Stimulated activated CD4-positive, alpha-beta T cell treated with anti-CD3 and anti-CD28 coated beads, TNF-alpha, amount 100 ng/mL, for 48 hours (primary cell): ENCODE data around the gene ZBTB39.
A peak's percentile ranks its signal among the peaks of the same experiment; 100 is the strongest.
"Not testable (repeated sequence)": the region's sequence is repeated elsewhere in the genome, so short reads cannot be mapped to it uniquely, and the experiment has no call there.

ENCODE experiments used
- DNase-seq, 3 donors: peaks; one replicate each; pipeline ENCODE4 v3.0.0-alpha.2; 2020; ENCODE audit warnings: low read depth in 3 of 3

Gene ZBTB39

DNA sequence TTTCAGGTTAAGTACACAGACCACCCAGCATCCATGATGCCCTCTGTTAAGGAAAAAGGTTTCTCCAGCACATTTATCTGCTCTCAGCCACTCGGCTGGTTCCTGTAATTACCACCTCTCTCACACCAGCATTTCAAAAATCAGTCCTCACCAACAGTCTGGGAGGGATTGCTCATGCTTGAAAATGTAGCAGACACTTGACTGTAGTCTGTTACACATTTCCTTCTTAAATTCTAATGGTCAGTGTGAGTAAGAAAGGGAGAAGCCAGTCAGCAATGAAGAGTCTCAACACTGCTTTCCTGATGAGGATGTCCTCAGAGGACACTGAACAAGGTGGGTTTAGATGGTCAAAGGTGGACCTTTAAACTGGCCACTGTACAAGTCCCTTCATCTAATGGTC is 6.0 kb downstream of the ZBTB39 start:
- no peak for DNase-seq

DNA sequence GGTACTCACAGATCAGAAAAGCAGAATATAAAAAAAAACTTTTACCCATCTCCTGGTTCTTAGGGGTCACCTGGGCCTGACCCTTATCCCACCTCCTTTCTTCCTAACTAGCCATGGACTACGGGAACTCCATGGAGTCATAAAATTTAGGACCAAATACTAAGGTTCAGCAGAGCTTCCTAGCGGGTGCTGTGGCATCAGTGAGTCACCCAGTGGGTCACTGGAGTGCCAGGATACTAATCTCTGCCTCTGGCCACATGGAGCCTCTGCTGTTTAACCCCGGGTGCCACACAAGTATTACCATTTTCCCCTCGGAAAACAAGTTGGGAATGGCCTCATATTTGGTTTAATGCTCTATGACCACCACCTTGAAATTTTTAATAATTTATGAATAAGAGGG is 6.9 kb downstream of the ZBTB39 start:
- no peak for DNase-seq

DNA sequence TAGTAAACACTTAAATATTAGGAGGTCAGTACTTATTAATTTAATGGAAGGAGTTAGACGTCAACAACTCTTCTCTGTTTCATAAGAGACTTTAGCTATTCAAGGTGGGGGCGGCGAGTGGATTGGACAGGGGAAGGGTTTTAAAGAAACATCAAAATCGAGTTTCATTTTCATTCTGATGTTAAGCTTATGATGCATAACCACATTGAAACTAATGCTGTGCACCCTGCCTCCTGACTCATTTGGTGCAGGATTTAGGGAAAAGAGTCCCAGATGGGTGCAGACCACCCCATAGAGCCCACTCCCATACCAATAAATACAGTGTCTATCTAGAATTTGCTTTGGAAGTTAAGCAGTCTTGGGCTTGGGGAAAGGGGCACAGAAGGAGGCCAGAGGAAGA is 7.4 kb downstream of the ZBTB39 start:
- peak; percentile 27 to 63 (median 37) for DNase-seq

DNA sequence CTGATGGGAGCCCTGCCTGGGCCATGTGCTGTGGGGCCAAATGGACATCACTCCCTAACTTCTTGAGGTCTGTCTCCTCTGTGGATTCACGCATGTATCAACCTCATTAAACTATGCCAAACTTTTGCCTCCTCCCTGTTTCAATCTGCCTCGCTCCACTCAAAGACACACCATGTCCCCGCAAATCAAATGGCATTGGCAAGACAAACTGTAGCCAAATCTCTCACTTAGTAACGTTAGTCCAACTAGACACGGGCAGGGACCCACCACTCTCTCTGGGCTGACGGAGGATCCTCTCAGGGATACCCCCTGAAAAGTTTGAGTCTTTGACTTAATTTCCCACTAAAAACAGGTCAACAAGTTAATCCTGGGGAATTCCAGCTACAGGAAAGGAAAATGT is 8.0 kb downstream of the ZBTB39 start:
- no peak for DNase-seq

DNA sequence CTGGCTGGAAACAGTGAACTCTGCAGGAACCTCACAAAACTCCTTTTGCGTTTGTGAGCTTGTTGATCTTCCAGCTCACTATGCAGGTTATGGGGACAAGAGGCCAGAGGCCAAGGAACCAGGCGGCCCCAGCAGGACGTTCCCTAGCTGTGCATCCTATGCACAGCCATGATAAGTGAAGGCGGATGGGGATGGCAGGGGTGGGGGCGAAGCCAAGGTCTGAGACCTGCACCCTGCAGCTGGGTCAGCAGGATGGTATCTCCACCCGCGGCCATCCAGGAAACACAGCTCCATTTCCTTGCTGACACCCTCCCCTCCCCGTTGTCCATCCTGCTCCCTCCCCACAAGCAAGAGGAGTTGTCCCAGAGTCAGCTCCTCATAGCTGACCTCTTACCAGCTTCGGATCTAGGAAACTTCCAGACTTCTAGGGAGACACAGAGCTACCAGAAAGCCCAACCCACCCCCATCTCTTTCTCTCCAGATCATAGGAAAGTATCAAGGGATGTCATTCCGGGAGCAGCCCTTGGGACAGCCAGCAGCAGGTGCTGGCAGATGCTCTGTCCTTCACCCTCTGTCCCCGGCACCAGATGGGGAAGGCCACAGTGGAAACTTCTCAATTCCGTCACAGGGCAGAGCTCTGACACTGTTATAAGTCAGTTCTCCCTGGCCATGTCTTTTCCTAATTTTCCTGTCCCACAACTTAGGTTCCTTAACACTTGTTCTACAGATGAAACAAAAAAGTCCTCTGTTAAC is 9.4 kb downstream of the ZBTB39 start:
- DNase-seq, result no peak

DNA sequence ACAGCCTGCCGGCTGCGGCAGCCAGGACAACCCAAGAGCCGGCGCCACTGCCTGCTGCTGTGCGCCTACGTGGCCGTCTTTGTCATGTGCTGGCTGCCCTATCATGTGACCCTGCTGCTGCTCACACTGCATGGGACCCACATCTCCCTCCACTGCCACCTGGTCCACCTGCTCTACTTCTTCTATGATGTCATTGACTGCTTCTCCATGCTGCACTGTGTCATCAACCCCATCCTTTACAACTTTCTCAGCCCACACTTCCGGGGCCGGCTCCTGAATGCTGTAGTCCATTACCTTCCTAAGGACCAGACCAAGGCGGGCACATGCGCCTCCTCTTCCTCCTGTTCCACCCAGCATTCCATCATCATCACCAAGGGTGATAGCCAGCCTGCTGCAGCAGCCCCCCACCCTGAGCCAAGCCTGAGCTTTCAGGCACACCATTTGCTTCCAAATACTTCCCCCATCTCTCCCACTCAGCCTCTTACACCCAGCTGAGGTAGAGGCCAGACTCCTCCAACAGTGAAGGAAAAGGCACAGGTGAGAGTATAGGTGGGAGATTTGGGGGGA is 10.3 kb downstream of the ZBTB39 start:
- no peak for DNase-seq

DNA sequence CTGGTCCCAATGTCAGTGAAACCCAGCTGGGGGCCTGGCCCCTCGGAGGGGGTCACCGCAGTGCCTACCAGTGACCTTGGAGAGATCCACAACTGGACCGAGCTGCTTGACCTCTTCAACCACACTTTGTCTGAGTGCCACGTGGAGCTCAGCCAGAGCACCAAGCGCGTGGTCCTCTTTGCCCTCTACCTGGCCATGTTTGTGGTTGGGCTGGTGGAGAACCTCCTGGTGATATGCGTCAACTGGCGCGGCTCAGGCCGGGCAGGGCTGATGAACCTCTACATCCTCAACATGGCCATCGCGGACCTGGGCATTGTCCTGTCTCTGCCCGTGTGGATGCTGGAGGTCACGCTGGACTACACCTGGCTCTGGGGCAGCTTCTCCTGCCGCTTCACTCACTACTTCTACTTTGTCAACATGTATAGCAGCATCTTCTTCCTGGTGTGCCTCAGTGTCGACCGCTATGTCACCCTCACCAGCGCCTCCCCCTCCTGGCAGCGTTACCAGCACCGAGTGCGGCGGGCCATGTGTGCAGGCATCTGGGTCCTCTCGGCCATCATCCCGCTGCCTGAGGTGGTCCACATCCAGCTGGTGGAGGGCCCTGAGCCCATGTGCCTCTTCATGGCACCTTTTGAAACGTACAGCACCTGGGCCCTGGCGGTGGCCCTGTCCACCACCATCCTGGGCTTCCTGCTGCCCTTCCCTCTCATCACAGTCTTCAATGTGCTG is 11.0 kb downstream of the ZBTB39 start:
- no peak for DNase-seq

DNA sequence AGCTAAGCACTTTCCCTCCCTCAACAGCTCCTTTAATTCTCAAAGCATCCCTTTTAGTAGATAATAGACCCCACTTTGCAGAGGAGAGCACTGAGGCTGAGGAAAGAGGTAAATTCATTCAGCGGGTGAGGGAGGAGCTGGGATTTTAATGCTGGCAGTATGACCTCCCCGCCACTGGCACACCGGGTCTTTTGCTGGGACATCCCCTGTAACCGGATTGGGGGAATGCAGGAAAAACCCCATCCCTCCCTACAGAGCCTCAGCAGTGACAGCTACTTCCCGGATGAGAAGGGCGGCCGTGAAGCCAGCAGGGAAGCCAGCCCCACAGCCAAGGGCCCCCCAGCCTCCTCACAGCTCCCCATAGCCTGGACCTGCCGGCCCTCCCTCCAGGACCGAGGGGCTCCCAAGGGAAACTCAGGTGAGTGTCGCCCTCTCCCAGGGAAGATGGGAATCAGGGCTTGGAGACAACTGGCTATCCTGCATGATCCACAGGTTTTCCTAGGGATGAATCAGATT is 12.1 kb downstream of the ZBTB39 start:
- DNase-seq, result no peak

DNA sequence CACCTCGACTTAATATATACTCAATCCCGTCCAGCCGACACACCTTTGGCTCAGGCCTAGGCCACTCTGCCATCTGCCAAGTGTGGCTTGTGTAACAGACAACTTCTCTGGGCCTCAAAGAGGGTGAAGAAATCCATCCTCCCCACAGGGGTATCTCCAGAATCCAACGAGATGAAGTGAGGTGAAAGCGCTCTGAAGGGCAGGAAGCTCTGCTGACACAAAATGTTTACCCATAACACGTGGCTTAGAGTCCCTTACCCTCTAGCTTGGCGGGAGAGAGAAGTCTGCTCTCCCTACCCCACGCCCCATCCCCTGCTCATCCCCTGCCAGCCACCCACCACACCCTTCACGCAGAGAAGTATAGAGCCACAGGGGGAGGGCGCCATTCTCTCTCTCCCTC is 13.0 kb downstream of the ZBTB39 start:
- no peak for DNase-seq

DNA sequence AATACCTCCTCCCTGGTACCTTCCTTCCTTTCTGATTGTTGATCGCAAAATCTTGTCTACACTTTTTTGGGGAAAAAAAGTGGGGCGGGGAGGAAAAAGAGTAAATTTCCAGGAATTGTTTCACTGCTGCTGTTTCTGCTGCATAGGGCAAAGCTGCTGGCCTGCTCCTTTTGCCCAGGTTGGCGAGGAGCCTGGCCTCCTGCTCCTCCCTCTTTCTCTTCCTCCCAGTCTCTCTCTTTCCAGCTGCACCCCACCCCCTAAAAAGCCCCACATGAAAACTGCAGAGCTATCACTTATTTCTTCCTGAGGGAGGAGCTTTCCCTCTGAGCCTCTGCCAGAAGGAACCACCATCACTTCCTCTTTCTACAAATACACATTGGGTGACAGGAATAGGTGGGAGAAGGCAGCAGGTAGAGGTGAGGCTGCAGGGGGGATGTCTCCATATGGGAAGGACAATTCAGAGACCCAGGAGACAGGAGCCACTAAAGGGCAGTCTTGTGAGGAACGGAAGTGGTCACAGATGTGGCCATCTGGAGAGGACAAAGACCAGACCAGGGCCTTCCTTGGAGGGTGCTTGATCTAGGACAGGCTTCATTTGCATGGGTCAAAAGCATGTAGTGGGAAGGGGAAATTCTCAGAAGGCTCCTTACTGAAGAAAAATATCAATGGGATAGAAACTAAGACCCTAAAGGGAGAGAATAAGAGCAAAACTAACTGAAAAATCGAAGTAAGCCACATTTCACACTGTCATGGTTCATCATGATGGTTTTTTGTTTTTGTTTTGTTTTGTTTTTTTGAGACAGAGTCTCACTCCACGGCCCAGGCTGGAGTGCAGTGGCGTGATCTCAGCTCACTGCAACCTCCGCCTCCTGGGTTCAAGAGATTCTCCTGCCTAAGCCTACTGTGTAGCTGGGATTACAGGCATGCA is 14.8 kb downstream of the ZBTB39 start:
- DNase-seq, result no peak

DNA sequence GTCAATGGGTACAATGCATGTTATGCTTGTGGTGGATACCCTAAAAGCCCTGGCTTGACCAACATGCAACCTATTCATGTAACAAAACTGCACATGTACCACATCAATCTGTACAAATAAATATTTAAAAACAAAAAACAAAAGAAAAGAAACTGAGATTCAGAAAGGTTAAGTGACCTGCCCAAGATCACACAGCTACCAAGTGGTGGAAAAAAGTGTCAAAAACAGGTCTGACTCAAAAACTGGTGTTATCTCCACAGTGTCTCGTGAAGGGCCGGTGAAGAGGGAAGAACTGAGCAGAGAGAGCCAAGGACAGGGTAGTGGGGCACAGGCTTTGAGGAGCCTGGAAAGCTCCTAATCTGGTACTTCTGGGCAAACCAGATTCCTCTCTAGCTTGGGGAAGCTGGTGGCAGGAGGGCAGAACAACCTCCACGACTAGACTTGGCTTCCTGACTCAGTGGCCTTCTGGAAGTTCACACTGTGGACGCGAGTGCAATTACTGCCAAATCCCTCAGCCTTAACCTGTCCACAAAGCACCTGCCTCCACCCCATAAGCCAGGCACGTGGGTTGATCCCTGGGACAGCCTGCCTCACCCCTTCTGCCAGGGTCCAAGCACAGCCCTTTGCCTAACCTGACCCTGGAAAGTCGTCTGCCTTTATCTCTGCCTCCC is 15.6 kb downstream of the ZBTB39 start:
- DNase-seq, result no peak

DNA sequence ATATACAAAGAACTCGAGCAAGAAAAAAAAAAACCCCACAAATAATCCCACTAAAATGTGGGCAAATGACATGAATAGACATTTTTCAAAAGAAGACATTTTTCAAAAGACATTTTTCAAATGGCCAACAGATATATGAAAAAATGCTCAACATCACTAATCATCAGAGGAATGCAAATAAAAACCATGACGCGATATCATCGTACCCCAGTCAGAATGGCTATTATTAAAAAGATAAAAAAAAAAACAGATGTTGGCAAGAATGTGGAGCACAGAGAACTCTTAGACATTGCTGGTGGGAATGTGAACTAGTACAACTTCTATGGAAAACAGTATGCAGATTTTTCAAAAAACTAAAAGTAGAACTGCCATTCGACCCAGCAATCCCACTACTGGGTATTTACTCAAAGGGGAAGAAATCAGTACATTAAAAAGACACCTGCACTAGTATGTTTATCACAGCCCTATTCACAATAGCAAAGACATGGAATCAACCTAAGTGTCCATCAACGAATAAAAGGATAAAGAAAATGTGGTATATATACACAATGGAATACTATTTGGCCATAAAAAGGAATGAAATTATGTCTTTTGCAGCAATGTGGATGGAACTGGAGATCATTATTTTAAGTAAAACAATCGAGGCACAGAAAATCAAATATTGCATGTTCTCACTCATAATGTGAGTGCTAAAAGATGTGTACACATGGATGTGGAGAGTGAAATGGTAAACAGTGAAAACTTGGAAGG is 16.3 kb downstream of the ZBTB39 start:
- DNase-seq, result no peak

DNA sequence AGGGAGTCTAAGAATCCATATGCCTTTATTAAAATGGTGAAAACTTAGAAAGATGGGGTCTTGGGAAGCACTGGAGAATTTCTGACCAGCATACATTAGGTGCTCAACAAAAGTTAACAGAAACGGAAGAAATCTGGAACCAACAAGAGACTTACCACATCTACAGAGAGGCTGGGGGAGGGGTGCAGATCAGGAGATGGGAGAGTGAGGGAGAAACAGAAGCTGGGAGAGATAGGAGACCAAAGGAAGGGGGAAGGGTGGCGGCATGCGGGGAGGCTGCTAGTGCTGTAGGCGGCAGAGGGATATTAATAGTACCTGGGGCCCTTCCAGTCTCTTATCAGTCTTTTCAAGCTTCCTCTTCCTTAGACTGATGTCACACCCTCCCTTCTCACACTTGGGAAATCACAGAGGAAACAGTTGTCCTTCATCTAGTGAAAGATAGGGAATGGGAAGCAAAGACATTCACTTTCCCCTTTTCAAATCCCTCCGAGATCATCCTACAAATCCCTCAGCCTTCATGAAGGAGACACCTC is 18.1 kb downstream of the ZBTB39 start:
- DNase-seq, result no peak

DNA sequence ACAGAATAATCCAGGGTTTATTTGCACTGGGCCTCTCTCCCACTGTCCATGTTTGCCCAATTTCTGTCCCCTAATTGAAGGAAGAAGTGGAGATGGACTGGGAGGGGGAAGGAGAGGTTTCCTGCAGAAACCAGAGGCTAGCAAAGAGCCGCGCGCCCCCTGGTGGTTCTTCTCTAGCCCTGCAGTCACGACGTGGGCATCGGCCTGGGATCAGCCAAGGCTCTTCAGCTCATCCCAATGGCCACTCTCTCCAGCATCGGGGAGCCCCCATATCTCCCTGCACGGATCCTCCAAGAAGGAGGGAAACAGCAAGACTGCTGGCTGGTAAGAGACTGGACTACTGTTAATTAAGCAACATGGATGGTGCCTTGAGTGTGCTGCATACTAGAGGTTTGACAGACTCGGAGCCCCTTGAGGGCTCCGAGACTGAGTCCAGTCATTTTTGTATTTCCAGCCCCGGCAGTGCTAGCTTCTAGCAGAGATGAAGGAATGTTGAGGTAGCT is 18.7 kb downstream of the ZBTB39 start:
- peak; percentile 44 to 72 (median 68) for DNase-seq

DNA sequence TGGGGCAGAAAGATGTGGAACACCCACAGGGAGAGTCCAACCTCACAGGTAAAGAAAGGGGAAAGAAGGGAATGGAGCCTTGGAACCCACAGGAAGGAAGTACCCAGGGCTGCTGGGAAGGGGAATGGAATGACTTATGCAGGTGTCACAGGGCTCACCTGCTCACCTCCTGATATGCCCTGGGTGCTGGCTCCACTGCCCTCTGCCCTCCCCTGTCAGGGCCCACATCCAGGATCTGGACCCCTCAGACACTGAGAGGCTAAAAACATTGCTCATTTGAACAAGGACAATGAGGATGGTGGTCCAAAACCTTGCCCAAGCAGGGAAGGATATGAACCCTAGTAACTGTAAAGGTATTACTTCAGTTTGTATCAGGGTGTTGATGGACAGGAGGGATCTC is 19.3 kb downstream of the ZBTB39 start:
- DNase-seq, result no peak

DNA sequence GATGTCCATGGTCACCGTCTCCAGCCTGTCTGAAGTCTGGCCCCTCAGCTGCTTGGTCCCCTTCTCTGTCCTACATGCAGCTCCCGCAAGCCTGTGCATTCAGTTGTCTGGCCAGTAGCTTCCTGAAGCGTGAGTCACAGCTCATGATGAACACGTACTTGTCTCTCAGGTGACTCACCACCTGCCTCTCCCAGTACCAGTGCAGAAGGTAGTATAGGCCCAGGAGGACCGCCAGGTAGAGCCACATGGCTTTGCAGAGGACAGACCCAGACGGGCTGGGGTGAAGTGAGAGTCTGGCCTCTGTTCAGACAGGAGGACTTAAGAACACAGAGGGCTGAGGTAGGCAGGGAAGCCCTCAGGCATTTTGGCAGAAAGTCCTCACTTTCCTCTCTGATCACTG is 20.6 kb downstream of the ZBTB39 start:
- not testable (repeated sequence) for DNase-seq

DNA sequence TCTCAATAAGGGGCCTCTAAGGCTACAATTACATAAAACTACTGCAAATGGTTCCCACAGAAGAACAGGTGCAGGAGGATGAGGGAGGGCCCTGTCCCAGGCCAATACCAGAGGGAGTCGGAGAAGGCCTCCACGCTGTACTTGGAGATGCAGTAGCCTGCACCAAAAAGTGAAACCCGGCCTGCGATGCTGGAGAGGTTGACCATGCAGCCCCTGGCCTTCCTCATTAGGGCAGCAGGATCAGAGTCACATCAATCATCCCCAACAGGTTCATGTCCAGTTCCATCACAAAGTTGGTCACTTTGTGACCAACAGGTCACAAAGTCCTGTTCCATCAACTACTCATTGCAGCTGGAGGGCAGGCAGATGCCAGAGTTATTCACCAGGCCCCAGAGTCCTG is 23.0 kb downstream of the ZBTB39 start:
- DNase-seq, result no peak

DNA sequence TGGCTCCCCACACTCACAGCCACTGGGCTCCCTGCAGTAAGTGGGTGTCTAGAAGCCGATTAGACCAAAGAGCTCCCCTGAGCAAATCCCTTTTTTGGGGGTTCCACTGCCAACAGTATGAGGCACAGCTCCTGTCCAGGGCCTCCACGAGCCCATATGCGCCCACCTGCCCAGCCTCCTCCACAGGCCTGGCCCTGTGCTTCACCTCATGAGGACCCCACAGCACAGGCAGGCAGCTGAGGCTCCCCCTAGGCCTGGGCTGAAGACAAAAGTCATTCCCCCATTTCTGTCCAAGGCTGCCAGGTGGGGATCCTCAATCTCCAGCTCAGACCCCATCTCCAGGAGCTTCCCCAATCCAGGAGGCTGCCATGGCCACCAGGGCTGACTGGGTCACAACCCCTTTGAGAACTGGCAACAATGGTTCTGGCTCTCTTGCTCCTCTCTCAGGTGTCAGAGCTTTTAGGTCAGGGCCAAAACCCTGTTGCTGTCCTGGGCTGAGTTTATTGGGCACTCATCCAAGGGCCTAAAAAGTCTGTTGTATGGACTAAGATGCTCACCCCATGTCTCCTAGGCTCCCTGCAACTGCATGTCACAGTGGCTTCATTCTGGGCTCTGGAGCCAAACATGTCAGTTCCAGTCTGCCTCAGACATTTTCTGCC is 23.6 kb downstream of the ZBTB39 start:
- DNase-seq, result not testable (repeated sequence)

DNA sequence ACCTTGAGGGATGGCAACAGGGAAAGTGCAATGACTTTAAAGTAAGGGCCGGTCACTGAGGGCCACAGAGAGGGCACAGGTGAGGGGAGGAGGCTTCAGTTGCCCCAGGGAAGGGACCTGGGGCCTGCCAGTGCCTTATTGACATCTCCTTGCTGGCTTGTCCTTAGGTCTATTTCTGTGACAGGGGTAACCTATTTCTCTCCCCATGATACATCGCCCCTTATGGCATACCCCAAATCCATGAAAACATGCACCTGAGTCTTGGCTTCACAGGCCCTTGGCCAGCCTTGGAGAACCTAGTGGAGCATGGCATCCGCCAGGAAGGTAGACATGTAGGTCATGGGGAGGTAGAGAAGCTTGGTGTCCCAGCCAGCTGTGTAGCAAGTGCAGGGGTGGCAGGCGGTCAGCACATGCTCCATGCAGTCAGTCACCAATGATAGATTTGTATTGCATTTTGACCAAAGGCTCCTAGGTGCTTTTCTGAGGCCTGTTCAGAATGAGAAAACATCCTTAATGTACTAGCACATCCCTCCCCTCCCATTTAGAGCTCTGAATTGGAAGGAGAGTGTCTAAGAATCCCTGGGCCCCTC is 25.3 kb downstream of the ZBTB39 start:
- DNase-seq, result no peak
